22Rv1 (cell line): Measurements from ENCODE around the gene MAST4.

Experiments used
- CTCF ChIP-seq: fragments of 450-650 bp; IDR thresholded peaks from 2 replicates; pipeline ENCODE4 v1.5.1; 2017; ENCODE audit warnings: mild to moderate bottlenecking
- ZFX ChIP-seq: fragments of 450-650 bp; IDR thresholded peaks from 2 replicates; pipeline ENCODE4 v1.6.1; 2017; ENCODE audit warnings: antibody characterized with exemption, borderline replicate concordance

- no peak for TF ChIP-seq CTCF
- no peak for TF ChIP-seq ZFX
These were observed 397.3 kb downstream of the MAST4 start for GRCh38 chr5:66993448-66993847.
